ENCODE results near the gene RASA3. TPM values are rescaled to one million over a fixed set of nuclear protein-coding genes. Genes with fewer than 3 reads are reported as not detected.

RASA3 gene
- total RNA-seq, 1 donor from 2014 or later = 9.3 TPM

DNA sequence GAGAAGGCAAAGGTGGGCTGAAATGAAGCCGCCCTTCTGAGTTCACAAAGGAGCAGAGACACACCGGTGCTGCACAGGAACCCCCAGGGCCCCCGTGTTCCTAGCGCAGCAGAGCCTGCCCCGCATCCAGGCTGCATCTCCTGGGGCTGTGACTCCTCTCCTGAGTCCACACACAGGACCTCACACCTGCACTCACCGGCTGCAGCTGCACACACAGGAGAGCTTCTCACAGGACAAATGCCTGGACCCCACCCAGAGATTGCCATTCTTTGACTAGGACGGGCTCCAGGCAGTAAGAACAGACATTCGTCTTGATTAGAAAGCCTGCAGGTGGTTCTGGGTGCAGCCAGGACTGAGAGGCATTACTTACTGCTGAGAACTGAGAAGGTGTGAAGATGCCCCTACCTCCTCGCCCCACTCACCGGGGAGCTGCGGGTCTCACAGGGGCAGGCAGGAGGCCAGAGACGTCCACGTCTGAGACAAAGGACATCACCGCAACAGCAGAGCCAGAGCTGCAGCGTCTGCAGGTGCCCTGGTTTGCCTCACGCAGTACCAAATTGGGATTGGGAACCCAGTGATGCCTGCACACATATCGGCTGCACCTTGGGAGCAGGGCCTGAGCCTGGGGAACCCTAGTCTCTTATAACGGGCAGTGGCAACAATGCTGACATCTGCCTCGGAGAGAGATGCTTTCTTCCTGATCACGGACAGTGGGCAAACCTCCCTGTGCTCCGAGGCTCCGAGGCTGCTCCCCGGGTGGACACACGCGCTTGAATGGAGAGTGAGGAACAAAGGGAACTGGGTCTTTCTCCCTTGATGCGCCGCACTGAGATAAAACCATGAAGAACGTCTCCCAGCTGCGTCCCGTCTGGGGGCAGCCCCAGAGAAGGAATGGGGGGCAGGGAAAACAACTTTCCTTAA is 50.4 kb downstream of the RASA3 start:
- H3K9me3 Mint-ChIP-seq = no peaks in the 10 kb centered on the region
- no peak for DNase-seq (ENCODE audit: extremely low spot score, unreplicated experiment)
- H3K27ac Mint-ChIP-seq = peak overlapping the region; percentile 22

DNA sequence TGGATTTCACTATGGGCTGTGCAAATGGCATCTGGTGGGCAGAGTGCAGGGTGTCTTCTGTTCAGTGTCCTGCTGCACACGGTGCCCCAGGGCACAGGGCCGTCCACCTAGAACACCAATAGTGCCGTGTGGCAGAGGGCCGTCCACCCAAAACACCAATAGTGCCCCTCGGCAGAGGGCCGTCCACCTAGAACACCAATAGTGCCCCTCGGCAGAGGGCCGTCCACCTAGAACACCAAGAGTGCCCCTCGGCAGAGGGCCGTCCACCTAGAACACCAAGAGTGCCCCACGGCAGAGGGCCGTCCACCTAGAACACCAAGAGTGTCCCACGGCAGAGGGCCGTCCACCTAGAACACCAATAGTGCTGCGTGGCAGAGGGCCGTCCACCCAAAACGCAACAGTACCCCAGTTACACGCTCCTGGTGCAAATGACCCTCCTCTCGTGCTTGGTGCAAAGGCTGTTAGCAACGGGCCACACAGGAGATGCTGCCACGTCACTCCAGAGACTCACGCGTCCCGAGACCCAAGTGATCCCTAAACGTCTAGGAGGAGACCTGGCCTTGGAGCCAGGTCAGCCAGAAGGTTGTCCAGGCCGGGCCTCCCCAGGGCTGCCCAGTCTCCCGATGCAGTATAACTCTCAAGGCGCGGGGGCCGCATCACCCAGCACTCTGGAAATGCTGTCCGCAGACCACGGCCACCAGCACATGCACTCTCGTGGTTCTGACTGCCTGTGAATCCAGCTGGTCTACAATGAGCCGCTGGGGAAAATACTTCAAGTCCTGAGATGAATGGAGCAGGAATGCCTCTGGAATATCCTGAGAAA is 51.5 kb downstream of the RASA3 start:
- Mint-ChIP-seq H3K4me3 (no peak overlapping the region), H3K27ac (peak overlapping the region; percentile 22), H3K4me1 (ENCODE audit: unreplicated experiment) (peaks cover 20% of the 10 kb centered on the region), H3K27me3 (no peaks in the 10 kb centered on the region), H3K36me3 (no peaks in the 10 kb centered on the region), H3K9me3 (no peaks in the 10 kb centered on the region)
- TF ChIP-seq, protein P1, sequence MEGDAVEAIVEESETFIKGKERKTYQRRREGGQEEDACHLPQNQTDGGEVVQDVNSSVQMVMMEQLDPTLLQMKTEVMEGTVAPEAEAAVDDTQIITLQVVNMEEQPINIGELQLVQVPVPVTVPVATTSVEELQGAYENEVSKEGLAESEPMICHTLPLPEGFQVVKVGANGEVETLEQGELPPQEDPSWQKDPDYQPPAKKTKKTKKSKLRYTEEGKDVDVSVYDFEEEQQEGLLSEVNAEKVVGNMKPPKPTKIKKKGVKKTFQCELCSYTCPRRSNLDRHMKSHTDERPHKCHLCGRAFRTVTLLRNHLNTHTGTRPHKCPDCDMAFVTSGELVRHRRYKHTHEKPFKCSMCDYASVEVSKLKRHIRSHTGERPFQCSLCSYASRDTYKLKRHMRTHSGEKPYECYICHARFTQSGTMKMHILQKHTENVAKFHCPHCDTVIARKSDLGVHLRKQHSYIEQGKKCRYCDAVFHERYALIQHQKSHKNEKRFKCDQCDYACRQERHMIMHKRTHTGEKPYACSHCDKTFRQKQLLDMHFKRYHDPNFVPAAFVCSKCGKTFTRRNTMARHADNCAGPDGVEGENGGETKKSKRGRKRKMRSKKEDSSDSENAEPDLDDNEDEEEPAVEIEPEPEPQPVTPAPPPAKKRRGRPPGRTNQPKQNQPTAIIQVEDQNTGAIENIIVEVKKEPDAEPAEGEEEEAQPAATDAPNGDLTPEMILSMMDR (conservative IDR thresholded peaks at IDR 0.05) = no peak
- DNase-seq (ENCODE audit: extremely low spot score, unreplicated experiment) = no peak

More for the DNA sequence above, 50.4 kb downstream of the RASA3 start:
- Mint-ChIP-seq H3K4me3 (no peak overlapping the region), H3K4me1 (ENCODE audit: unreplicated experiment) (peaks cover 15% of the 10 kb centered on the region), H3K36me3 (no peaks in the 10 kb centered on the region), H3K27me3 (no peaks in the 10 kb centered on the region)
- TF ChIP-seq, protein P1 (conservative IDR thresholded peaks at IDR 0.05) = no peak

DNA sequence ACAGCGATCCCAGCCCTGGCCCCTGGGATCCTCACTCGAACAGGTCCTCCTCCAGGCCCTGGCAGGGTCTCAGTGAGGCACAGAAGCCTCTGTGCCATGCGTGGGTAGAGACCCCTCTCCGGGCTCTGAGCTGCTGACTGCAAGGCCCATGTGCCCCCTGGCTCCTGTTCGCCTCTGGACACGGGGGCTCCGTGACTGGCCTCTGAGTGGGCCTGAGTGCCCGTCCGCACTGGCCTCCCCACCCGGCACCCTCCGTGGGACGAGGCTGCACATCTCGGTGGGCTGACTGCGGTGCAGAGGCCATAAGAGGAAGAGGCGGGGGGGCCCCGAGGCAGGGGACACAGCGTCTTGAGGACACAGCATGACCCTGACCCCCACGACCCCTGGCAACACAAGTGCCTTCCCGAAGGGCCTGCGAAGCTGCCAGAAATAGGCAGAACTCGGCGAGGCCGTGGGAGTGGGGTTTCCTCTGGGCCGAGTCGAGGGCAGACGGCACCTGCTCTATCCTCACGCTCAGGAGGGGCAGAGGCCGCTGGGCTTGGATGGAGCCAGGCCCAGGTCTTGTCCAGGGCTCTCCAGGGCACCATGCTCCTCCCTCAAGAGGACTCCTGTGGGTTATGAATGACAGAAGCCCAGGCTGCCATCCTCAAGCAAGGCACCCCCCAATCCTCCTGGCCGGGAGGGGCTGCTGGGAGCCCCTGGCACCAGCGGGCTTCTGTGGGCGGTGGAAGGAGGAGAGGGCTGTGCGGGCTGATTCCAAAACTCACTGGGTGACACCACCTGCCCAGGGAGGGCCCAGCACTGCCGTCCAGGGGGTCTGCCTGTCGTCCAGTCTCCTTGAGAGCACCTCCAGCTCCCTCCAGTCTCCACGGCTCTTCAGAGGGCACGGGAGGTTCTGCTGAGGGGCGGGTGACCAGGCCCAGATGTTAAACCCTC is 52.6 kb downstream of the RASA3 start:
- no peak for DNase-seq (ENCODE audit: extremely low spot score, unreplicated experiment)
- H3K36me3 Mint-ChIP-seq = no peaks in the 10 kb centered on the region
- no peak overlapping the region for H3K27ac Mint-ChIP-seq
- no peaks in the 10 kb centered on the region for H3K9me3 Mint-ChIP-seq
- no peaks in the 10 kb centered on the region for H3K27me3 Mint-ChIP-seq
- peaks cover 20% of the 10 kb centered on the region for H3K4me1 Mint-ChIP-seq (ENCODE audit: unreplicated experiment)
- TF ChIP-seq, protein P1 (conservative IDR thresholded peaks at IDR 0.05) = no peak
- H3K4me3 Mint-ChIP-seq = no peak overlapping the region

DNA sequence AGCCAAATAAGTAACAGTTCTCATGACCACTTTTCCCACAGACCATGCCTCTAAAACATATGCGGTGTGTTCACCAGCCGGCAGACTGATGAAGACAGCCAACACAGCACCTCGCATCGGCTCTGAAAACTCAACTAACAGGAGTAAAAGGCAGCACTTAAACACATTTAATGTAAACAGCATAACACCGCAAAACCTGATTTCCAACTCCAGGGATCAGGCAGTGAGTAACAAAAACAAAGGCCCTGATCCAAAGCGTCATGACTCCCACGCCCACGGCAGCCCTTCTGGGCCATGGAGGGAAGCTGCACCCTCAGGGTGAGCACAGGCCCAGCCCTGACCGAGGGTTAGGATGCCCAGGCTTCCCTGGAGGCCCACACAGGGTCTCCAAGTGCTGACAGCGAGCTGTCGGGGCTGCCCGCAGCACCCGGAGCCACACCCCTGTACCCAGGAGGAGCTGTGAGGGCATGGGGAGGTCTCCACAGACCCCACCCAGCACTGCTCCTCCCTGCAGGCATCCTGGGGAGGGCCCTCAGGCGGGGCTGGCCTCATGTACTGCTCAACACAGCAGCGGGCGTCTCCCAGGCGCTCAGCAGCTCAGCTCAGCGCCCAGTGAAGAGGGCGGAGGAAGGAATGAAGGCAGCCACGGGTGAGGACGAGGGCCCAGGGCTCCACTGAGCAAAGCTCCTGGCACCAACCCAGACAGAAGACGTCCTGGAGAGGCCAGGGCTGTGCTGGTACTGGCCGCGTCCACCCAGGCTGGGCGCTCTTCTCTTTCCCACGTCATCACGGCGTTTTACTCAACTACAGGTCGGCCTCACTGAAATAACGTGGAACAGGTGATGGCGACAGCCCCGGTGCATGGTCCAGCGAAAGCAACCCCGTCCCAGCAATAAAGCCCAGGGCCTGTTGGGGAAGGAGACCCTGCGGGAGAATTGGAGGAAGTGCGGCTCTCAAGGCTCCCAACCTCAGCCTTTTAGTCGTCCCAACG is 53.7 kb downstream of the RASA3 start:
- Mint-ChIP-seq H3K27ac (peak overlapping the region; percentile 95), H3K27me3 (no peaks in the 10 kb centered on the region), H3K36me3 (no peaks in the 10 kb centered on the region), H3K4me3 (peak overlapping the region; percentile 66), H3K9me3 (no peaks in the 10 kb centered on the region), H3K4me1 (ENCODE audit: unreplicated experiment) (peaks cover 20% of the 10 kb centered on the region)
- no peak for DNase-seq (ENCODE audit: extremely low spot score, unreplicated experiment)
- TF ChIP-seq, protein P1 (conservative IDR thresholded peaks at IDR 0.05) = no peak
